Smooth muscle cell (in vitro differentiated cells): ENCODE measurements around the gene JARID2. TPM values are rescaled to one million over a fixed set of nuclear protein-coding genes. Genes with fewer than 3 reads are reported as not detected.

Source experiments
- DNase-seq: peaks from one replicate; lab custom pipeline; 2025; ENCODE audit not compliant: unreplicated experiment; lab: John Stamatoyannopoulos, UW
- H2AFZ ChIP-seq: fragments of 200-600 bp; sonication (generic); 2 replicates; pipeline ENCODE4 v1.6.0; 2016; ENCODE audit warnings: antibody characterized with exemption, low read depth, mild to moderate bottlenecking
- H3F3A ChIP-seq: fragments of 200-600 bp; sonication (generic); 2 replicates; pipeline ENCODE4 v1.6.0; 2017; ENCODE audit warnings: antibody characterized with exemption, low read depth
- H3K27ac ChIP-seq: fragments of 200-600 bp; sonication (generic); 2 replicates; pipeline ENCODE4 v1.5.1; 2016; ENCODE audit warnings: low read depth, mild to moderate bottlenecking
- H3K27me3 ChIP-seq: fragments of 200-600 bp; sonication (generic); 2 replicates; pipeline ENCODE4 v1.6.1; 2016; ENCODE audit warnings: low read depth, mild to moderate bottlenecking
- H3K36me3 ChIP-seq: fragments of 200-600 bp; sonication (generic); 2 replicates; pipeline ENCODE4 v1.5.1; 2016; ENCODE audit warnings: low read depth
- H3K4me1 ChIP-seq: fragments of 200-600 bp; sonication (generic); 2 replicates; pipeline ENCODE4 v1.5.1; 2016; ENCODE audit warnings: low read depth
- H3K4me2 ChIP-seq: fragments of 200-600 bp; sonication (generic); 2 replicates; pipeline ENCODE4 v1.6.0; 2016; ENCODE audit warnings: mild to moderate bottlenecking
- H3K4me3 ChIP-seq: fragments of 200-600 bp; sonication (generic); 2 replicates; pipeline ENCODE4 v1.5.1; 2016; ENCODE audit warnings: mild to moderate bottlenecking
- H3K79me2 ChIP-seq: fragments of 200-600 bp; sonication (generic); 2 replicates; pipeline ENCODE4 v1.6.0; 2016; ENCODE audit warnings: low read depth, mild to moderate bottlenecking
- H3K9ac ChIP-seq: fragments of 200-600 bp; sonication (generic); 2 replicates; pipeline ENCODE4 v1.6.0; 2016; ENCODE audit warnings: low read depth
- H3K9me3 ChIP-seq: fragments of 200-600 bp; sonication (generic); replicated peaks from 2 replicates; pipeline ENCODE4 v1.5.1; 2016; ENCODE audit warnings: low read depth
- H4K20me1 ChIP-seq: fragments of 200-600 bp; sonication (generic); 2 replicates; pipeline ENCODE4 v1.6.0; 2016; ENCODE audit warnings: low read depth
- CTCF ChIP-seq: fragments of 200-600 bp; sonication (generic); IDR thresholded peaks from 2 replicates; pipeline ENCODE4 v1.5.1; 2017; ENCODE audit warnings: borderline replicate concordance, mild to moderate bottlenecking, antibody characterized with exemption; ENCODE audit not compliant: insufficient read depth, poor library complexity, severe bottlenecking
- WGBS: methylation state at CpG from one replicate; pipeline ENCODE4 v1.1.7; 2016; ENCODE audit warnings: low lambda C conversion rate; 5-methylcytosine and 5-hydroxymethylcytosine counted together
- polyA plus RNA-seq: library from polyadenylated mRNA; unstranded; fragments of >200 nt; fragmentation: Nextera tagmentation; extraction: Ambion mirVana; gene quantifications from 2 replicates; pipeline ENCODE4 v1.2.1, GENCODE V29; 2016
- total RNA-seq: library from RNA; depleted of rRNA; stranded (reverse); fragments of >200 nt; gene quantifications from 2 replicates; pipeline ENCODE4 v1.2.3, GENCODE V29; 2014

JARID2 gene
- total and polyA plus RNA-seq, 2 experiments from 2014 or later = 5.2 to 10.2 TPM

DNA sequence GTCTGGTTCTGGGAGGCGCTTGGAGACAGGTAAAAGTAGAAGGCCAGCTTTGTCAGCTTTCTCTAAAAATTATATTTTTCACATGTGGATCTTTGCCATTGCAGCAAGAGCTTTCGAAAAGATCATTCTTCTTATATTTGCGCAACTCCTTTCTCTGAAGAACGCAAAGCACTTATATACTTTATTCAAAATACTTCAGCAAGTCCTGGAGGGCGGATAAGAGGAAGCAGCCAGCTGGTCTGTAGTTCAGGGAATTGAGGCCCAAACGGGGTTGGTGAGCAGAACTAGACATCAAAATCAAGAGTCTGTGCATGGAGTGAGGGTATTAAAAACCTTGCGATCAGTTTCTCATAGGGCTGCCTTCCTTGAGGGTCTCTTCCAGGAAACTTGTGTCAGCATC is 234.7 kb downstream of the JARID2 start:
- no peak overlapping the region for H3K27ac ChIP-seq
- TF ChIP-seq CTCF = no peak
- no peaks in the 10 kb centered on the region for H3K4me1 ChIP-seq
- no peaks in the 10 kb centered on the region for H3F3A ChIP-seq
- no peak overlapping the region for H3K4me3 ChIP-seq
- no peaks in the 10 kb centered on the region for H3K9me3 ChIP-seq
- H3K27me3 ChIP-seq = no peaks in the 10 kb centered on the region
- H4K20me1 ChIP-seq = peaks cover 89% of the 10 kb centered on the region
- no peak for DNase-seq
- peaks cover 24% of the 10 kb centered on the region for H3K79me2 ChIP-seq
- no peaks in the 10 kb centered on the region for H3K36me3 ChIP-seq
- H3K9ac ChIP-seq = no peak overlapping the region
- no peak overlapping the region for H2AFZ ChIP-seq
- 77% methylated on average over 7 of the region's 7 CpGs for WGBS
- no peak overlapping the region for H3K4me2 ChIP-seq

DNA sequence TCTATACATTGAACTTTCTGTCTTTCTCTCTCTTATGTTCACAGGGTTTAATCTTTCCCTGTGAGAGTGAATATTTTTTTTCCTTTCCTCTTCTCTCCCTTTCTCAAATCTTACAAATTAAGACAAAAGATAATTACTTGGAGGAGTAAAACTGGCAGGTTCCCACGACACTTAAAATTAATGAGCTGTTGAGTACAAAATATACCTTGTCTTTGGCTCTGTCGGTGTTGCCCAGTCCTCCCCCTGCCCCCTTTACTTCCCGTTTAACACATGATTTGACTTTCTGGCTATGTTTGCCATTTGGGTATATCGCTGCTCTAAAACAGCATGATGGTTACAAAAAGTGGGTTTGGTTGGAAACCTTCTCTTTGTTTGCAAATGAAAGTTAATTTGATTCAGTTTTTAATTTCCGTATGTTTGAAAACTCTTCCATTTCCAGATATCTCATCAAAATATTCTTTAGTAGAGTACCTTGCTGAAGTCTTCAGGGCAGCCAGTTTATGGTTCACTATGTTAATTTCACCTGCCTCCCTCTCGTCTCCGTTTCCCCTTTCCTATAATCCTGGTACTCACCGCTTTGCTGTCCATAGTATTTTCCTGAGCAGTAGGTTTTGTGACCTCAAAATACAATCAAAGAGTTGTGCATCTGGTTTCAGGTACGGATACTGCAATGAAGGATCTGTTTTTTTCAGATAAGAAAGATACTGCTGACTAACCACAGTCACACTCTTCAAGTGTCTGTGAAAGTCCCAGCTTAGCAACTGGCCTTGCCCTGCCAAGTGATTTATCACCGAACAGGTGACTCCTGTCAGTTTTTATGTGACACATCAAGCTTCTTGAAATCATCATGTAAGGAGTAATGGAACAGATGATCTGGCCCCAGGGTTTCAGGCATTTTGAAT is 235.8 kb downstream of the JARID2 start:
- WGBS = 81% methylated on average over 10 of the region's 10 CpGs

DNA sequence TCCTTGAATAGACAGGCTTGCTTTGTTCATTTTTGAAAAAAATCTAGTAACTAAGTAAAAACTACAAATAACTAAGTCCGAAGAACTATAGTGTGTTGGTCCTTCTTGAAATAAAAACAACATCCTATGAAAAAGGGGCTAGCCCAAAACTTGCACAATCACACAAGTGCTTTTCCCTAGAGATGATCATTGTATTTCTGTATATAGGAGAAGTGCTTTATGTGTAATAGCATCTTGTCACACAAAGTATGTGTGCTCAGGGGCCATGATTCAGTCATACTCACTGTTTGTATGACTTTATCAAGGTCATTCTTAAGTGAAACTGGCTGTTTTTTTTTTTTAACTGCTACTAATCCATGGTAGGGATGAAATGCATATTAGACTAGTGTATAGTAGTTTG is 237.2 kb downstream of the JARID2 start:
- no peak for TF ChIP-seq CTCF
- no peaks in the 10 kb centered on the region for H3K27me3 ChIP-seq
- H4K20me1 ChIP-seq = peaks cover 79% of the 10 kb centered on the region
- 100% methylated on average over 1 of the region's 1 CpG for WGBS
- no peak overlapping the region for H3K4me2 ChIP-seq
- H3F3A ChIP-seq = no peaks in the 10 kb centered on the region
- no peaks in the 10 kb centered on the region for H3K36me3 ChIP-seq
- no peak for DNase-seq
- H3K9me3 ChIP-seq = no peaks in the 10 kb centered on the region
- H3K27ac ChIP-seq = no peak overlapping the region
- no peaks in the 10 kb centered on the region for H3K4me1 ChIP-seq
- H3K4me3 ChIP-seq = no peak overlapping the region
- no peak overlapping the region for H3K9ac ChIP-seq
- H3K79me2 ChIP-seq = peaks cover 19% of the 10 kb centered on the region
- no peak overlapping the region for H2AFZ ChIP-seq

More for the DNA sequence above, 235.8 kb downstream of the JARID2 start:
- H3K4me1 ChIP-seq = no peaks in the 10 kb centered on the region
- no peak for TF ChIP-seq CTCF
- H3K9me3 ChIP-seq = no peaks in the 10 kb centered on the region
- H3K27me3 ChIP-seq = no peaks in the 10 kb centered on the region
- H2AFZ ChIP-seq = no peak overlapping the region
- no peaks in the 10 kb centered on the region for H3K36me3 ChIP-seq
- no peak overlapping the region for H3K4me2 ChIP-seq
- H3K79me2 ChIP-seq = peaks cover 24% of the 10 kb centered on the region
- no peak overlapping the region for H3K9ac ChIP-seq
- H3K4me3 ChIP-seq = no peak overlapping the region
- no peak overlapping the region for H3K27ac ChIP-seq
- H3F3A ChIP-seq = no peaks in the 10 kb centered on the region
- peaks cover 93% of the 10 kb centered on the region for H4K20me1 ChIP-seq
- no peak for DNase-seq
